Left colon (tissue), 2 donors: ENCODE measurements around the gene COMP. TPM values are rescaled to one million over a fixed set of nuclear protein-coding genes. Genes with fewer than 3 reads are reported as not detected.

ENCODE experiments used
- ATAC-seq: fragments of 200-7000 bp; cut with Tn5 transposase; one replicate; pipeline ENCODE4 v1.9.1; 2020; ENCODE audit warnings: mild to moderate bottlenecking, moderate library complexity
- DNase-seq, 2 donors: peaks; one replicate each; pipeline ENCODE4 v3.0.0-alpha.2; 2020
- intact Hi-C, 2 donors: fragments of 100-400 bp; cut with DNase I in 1 of 2; cut with micrococcal nuclease in 1 of 2; formaldehyde crosslinking; loops; one replicate each; pipeline versions ENCODE4 v1.11.2 to v1.14.0; 2022; cut with DNase I, micrococcal nuclease
- total RNA-seq, 2 donors: library from RNA; stranded (reverse); fragmentation: NEBNext Ultra II Directional; extraction: Animal tissue kit (Norgen Biotek cat#: 25700); gene quantifications; one replicate each; pipeline ENCODE4 v1.2.1, GENCODE V29; 2021
- donor health status: DM: no; HTN: no; CAD: no.
- donor health status: DM: yes; HTN: yes; CAD: no.

Gene COMP
- total RNA-seq, 2 donors from 2014 or later = not detected

- DNase-seq = no peak
- ATAC-seq = no peak
- intact Hi-C loops = no loop called here
Measured at GRCh38 chr19:18807861-18808331, 16.8 kb upstream of the COMP start.

GRCh38 chr19:18804643-18805042 is 13.5 kb upstream of the COMP start:
- intact Hi-C loops = no loop called here
- ATAC-seq = no peak
- DNase-seq = no peak

GRCh38 chr19:18804139-18804601 is 13.1 kb upstream of the COMP start:
- no peak for ATAC-seq
- intact Hi-C loops = no loop called here

GRCh38 chr19:18803550-18804138 is 12.5 kb upstream of the COMP start:
- ATAC-seq (no peak), DNase-seq (no peak)
- intact Hi-C loops = no loop called here

More at GRCh38 chr19:18804139-18804601, 13.1 kb upstream of the COMP start:
- DNase-seq = no peak

GRCh38 chr19:18802354-18802753 is 11.2 kb upstream of the COMP start:
- intact Hi-C loops = no loop called here
- DNase-seq (no peak), ATAC-seq (no peak)

- intact Hi-C loops = no loop called here
- ATAC-seq (no peak), DNase-seq (no peak)
Measured at GRCh38 chr19:18800636-18801035, 9.5 kb upstream of the COMP start.

GRCh38 chr19:18800079-18800478 is 9.0 kb upstream of the COMP start:
- ATAC-seq (no peak), DNase-seq (no peak)
- intact Hi-C loops = no loop called here

- intact Hi-C loops = no loop called here
- ATAC-seq (no peak), DNase-seq (no peak)
Measured at GRCh38 chr19:18799389-18799970, 8.4 kb upstream of the COMP start.

GRCh38 chr19:18798384-18799352 is 7.6 kb upstream of the COMP start:
- intact Hi-C loops = no loop called here
- DNase-seq (peak; percentile 43 to 52), ATAC-seq (peak; percentile 92)

- DNase-seq = no peak
- ATAC-seq = no peak
- intact Hi-C loops = no loop called here
Measured at GRCh38 chr19:18796239-18796638, 5.1 kb upstream of the COMP start.

- ATAC-seq (no peak), DNase-seq (no peak)
- intact Hi-C loops = no loop called here
Measured at GRCh38 chr19:18795540-18795939, 4.4 kb upstream of the COMP start.

- intact Hi-C loops = no loop called here
- ATAC-seq = no peak
- DNase-seq = no peak
Measured at GRCh38 chr19:18794692-18795091, 3.6 kb upstream of the COMP start.

- no peak for DNase-seq
- intact Hi-C loops = no loop called here
- no peak for ATAC-seq
Measured at GRCh38 chr19:18794029-18794313, 2.9 kb upstream of the COMP start.

- DNase-seq = no peak
- intact Hi-C loops = no loop called here
- no peak for ATAC-seq
Measured at GRCh38 chr19:18793144-18794028, 2.3 kb upstream of the COMP start.

GRCh38 chr19:18792661-18793060 is 1.6 kb upstream of the COMP start:
- intact Hi-C loops = no loop called here
- DNase-seq (no peak), ATAC-seq (no peak)

- DNase-seq = no peak
- no peak for ATAC-seq
- intact Hi-C loops = no loop called here
Measured at GRCh38 chr19:18791315-18791678, 192 bp upstream of the COMP start.

GRCh38 chr19:18789883-18790565 is 1.1 kb downstream of the COMP start:
- no peak for ATAC-seq
- intact Hi-C loops = no loop called here
- no peak for DNase-seq

GRCh38 chr19:18789422-18789869 is 1.7 kb downstream of the COMP start:
- ATAC-seq (no peak), DNase-seq (no peak)
- intact Hi-C loops = no loop called here
